A549 (cell line): ENCODE data around the gene SPOCK2.

Source experiments
- EP300 ChIP-seq, 2 experiments: fragments of >200 bp; sonication (Bioruptor Twin); formaldehyde crosslinking; IDR thresholded peaks; 2 replicates in 1 of 2; 3 replicates in 1 of 2; pipeline ENCODE4 v1.6.1; 2016 to 2017
- PHF8 ChIP-seq: fragments of 200-600 bp; sonication (generic); IDR thresholded peaks from 2 replicates; pipeline ENCODE4 v1.6.1; 2016; ENCODE audit warnings: low read depth, mild to moderate bottlenecking, antibody characterized with exemption, moderate library complexity, borderline replicate concordance
- POLR2A ChIP-seq: IDR thresholded peaks from 2 replicates; pipeline ENCODE4 v1.6.1; 2012; ENCODE audit warnings: mild to moderate bottlenecking, low read length
- TF ChIP-seq, protein P1 (sequence below): fragments of >200 bp; sonication (Bioruptor Twin); formaldehyde crosslinking; IDR thresholded peaks from 3 replicates; pipeline ENCODE4 v1.5.1; 2016

DNA sequence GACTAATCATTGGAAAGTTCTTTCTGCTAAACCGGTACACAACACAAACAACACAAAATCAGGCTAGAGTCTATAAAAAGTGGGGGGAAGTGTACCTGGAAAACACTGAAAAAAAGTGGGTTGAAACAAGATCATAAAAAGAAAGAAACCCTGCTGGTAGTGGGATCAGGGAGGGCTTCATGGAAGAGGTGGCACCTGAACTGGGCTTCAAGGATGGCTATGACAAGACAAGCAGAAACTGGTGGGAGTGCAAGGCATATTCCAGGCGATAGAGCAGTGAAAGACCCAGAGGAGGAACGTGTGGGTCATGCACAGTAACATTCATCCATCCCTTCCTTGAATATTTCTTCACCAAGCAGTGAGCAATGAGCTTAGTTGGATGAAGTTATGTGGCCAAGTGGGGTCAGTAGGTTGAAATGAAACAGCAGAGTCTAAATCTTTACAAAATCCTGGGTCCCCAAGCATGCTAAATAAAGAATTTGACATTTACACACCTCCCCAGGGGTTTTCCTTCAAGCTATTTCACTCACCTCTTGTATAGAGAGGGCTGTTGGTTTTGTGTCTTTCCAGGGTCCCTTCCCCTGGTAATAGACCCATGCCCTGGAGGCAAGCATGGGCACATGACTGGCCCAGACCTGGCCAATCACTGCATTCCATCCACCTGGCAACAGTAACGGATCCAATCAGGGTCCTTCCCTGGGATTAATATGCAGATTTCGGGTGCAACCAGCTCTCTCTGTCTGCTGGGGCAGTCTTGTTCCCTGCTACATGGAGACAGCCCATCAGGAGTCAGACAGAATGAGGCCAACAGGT, 38.2 kb downstream of the SPOCK2 start:
- TF ChIP-seq EP300 (IDR thresholded peaks at IDR 0.05): no peak
- no peak for TF ChIP-seq POLR2A
- TF ChIP-seq, protein P1, sequence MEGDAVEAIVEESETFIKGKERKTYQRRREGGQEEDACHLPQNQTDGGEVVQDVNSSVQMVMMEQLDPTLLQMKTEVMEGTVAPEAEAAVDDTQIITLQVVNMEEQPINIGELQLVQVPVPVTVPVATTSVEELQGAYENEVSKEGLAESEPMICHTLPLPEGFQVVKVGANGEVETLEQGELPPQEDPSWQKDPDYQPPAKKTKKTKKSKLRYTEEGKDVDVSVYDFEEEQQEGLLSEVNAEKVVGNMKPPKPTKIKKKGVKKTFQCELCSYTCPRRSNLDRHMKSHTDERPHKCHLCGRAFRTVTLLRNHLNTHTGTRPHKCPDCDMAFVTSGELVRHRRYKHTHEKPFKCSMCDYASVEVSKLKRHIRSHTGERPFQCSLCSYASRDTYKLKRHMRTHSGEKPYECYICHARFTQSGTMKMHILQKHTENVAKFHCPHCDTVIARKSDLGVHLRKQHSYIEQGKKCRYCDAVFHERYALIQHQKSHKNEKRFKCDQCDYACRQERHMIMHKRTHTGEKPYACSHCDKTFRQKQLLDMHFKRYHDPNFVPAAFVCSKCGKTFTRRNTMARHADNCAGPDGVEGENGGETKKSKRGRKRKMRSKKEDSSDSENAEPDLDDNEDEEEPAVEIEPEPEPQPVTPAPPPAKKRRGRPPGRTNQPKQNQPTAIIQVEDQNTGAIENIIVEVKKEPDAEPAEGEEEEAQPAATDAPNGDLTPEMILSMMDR: no peak
- no peak for TF ChIP-seq PHF8
